ENCODE data around the gene MYO18B.

Gene MYO18B

GRCh38 chr22:25777870-25778269 lies 35.9 kb downstream of the MYO18B start:
- peak; percentile 18 to 69 for DNase-seq

- DNase-seq: no peak
These were observed 37.4 kb downstream of the MYO18B start for GRCh38 chr22:25779426-25779825.

- DNase-seq: no peak
These were observed 37.9 kb downstream of the MYO18B start for GRCh38 chr22:25779890-25780289.

- peak in 1 of 2 experiments; percentile 19 for DNase-seq
These were observed 38.7 kb downstream of the MYO18B start for GRCh38 chr22:25780673-25781072.

- DNase-seq: no peak
These were observed 39.8 kb downstream of the MYO18B start for GRCh38 chr22:25781801-25782200.

GRCh38 chr22:25782831-25783230 lies 40.8 kb downstream of the MYO18B start:
- DNase-seq: no peak

GRCh38 chr22:25783856-25784255 lies 41.9 kb downstream of the MYO18B start:
- DNase-seq: no peak

- DNase-seq: no peak
These were observed 44.2 kb downstream of the MYO18B start for GRCh38 chr22:25786165-25786564.

- no peak for DNase-seq
These were observed 49.6 kb downstream of the MYO18B start for GRCh38 chr22:25791556-25791955.

GRCh38 chr22:25795478-25795877 lies 53.5 kb downstream of the MYO18B start:
- DNase-seq: no peak

GRCh38 chr22:25797498-25798290 lies 55.7 kb downstream of the MYO18B start:
- no peak for DNase-seq

GRCh38 chr22:25800766-25801165 lies 58.8 kb downstream of the MYO18B start:
- DNase-seq: no peak

GRCh38 chr22:25802018-25802417 lies 60.0 kb downstream of the MYO18B start:
- no peak for DNase-seq

- DNase-seq: no peak
These were observed 62.7 kb downstream of the MYO18B start for GRCh38 chr22:25804676-25805075.

- DNase-seq: no peak
These were observed 64.6 kb downstream of the MYO18B start for GRCh38 chr22:25806579-25806978.

GRCh38 chr22:25814685-25815084 lies 72.7 kb downstream of the MYO18B start:
- DNase-seq: no peak

GRCh38 chr22:25815561-25815960 lies 73.6 kb downstream of the MYO18B start:
- no peak for DNase-seq

GRCh38 chr22:25816522-25817059 lies 74.6 kb downstream of the MYO18B start:
- DNase-seq: no peak

- no peak for DNase-seq
These were observed 75.3 kb downstream of the MYO18B start for GRCh38 chr22:25817092-25817943.

GRCh38 chr22:25818541-25818940 lies 76.6 kb downstream of the MYO18B start:
- no peak for DNase-seq

GRCh38 chr22:25822344-25822743 lies 80.4 kb downstream of the MYO18B start:
- DNase-seq: no peak

- DNase-seq: no peak
These were observed 81.3 kb downstream of the MYO18B start for GRCh38 chr22:25823276-25823675.

- DNase-seq: no peak
These were observed 82.9 kb downstream of the MYO18B start for GRCh38 chr22:25824828-25825423.
